ENCODE data around the gene MRO. TPM values are rescaled to one million over a fixed set of nuclear protein-coding genes. Genes with fewer than 3 reads are reported as not detected.

MRO gene
- total and polyA plus RNA-seq, 2 of the 4 experiments (the other 2 are of a cell fraction) = not detected

GRCh38 chr18:50853863-50854271 is 34.1 kb upstream of the MRO start:
- Histone ChIP-seq H3K56ac (ENCODE audit: extremely low read depth, insufficient read depth, low read length) (no peak overlapping the region), H3K23ac (ENCODE audit: low read depth, low read length) (no peak overlapping the region), H2AK9ac (replicated peaks; ENCODE audit: low read depth, low read length, poor library complexity) (no peak overlapping the region), H2AFZ (replicated peaks; ENCODE audit: low read length, poor library complexity) (no peak overlapping the region), H3K4me2 (ENCODE audit: low read depth, low read length) (no peak overlapping the region), H3K9ac (ENCODE audit: low read depth, low read length) (no peak overlapping the region), H4K8ac (ENCODE audit: low read depth in 2 of 2, low read length in 2 of 2) (no peak overlapping the region), H3K18ac (ENCODE audit: low read depth, low read length) (no peak overlapping the region), H2AK5ac (ENCODE audit: low read depth, low read length) (no peak overlapping the region), H2BK15ac (ENCODE audit: low read depth, low read length) (no peak overlapping the region), H3K79me1 (ENCODE audit: low read depth in 1 of 2, low read length in 2 of 2) (no peaks in the 10 kb centered on the region), H2BK120ac (ENCODE audit: low read depth, low read length) (no peak overlapping the region), H2BK5ac (ENCODE audit: low read depth, low read length, poor library complexity, severe bottlenecking) (no peak overlapping the region), H3K9me1 (ENCODE audit: insufficient read depth, low read length) (no peaks in the 10 kb centered on the region), H3K4me3 (ENCODE audit: insufficient read depth, low read depth, low read length) (no peak overlapping the region), H4K5ac (ENCODE audit: low read depth, low read length) (no peak overlapping the region), H3K14ac (replicated peaks; ENCODE audit: low read depth, low read length) (no peak overlapping the region), H3K36me3 (ENCODE audit: control insufficient read depth, insufficient read depth, low read length) (no peaks in the 10 kb centered on the region), H3K27ac (ENCODE audit: insufficient read depth, low read length) (no peak overlapping the region), H3K9me3 (ENCODE audit: control insufficient read depth, insufficient read depth, low read length) (no peaks in the 10 kb centered on the region), H3K27me3 (ENCODE audit: control insufficient read depth, insufficient read depth, low read length) (no peaks in the 10 kb centered on the region), H2BK20ac (ENCODE audit: low read depth, low read length) (no peak overlapping the region), H3K4me1 (ENCODE audit: control insufficient read depth, insufficient read depth, low read length) (no peaks in the 10 kb centered on the region), H4K91ac (ENCODE audit: insufficient read depth, low read depth, low read length) (no peak overlapping the region), H3K4ac (ENCODE audit: low read depth, low read length) (no peak overlapping the region), H4K20me1 (ENCODE audit: insufficient read depth, low read length) (no peaks in the 10 kb centered on the region)
- ATAC-seq (ENCODE audit: low read depth) (peak; percentile 85), DNase-seq (peak; percentile 57)
- WGBS, 2 experiments (ENCODE audit: extremely low coverage in 2 of 2, insufficient read length in 1 of 2) = no CpG with 5 or more reads among the region's 6 CpGs
- CTCF ChIA-PET = no interaction called here
- POLR2A ChIA-PET (ENCODE audit: unreplicated experiment) = interaction anchor here (0.5 kb wide), 2 partner anchors 17 to 1199 kb away, joined by 3 to 4 read pairs; no protein-coding TSS in a partner anchor
- peak; percentile 24; the same call in 1 of the 2 replicates for TF ChIP-seq CEBPB (IDR thresholded peaks at IDR 0.05; ENCODE audit: low read depth, low read length)
- TF ChIP-seq SMC3 (IDR thresholded peaks at IDR 0.05; ENCODE audit: low read depth, low read length) = no peak
- TF ChIP-seq MAFK (IDR thresholded peaks at IDR 0.05; ENCODE audit: low read depth, low read length) = peak; percentile 53; the same call in 1 of the 2 replicates
- TF ChIP-seq BHLHE40 (IDR thresholded peaks at IDR 0.05; ENCODE audit: low read depth, low read length) = no peak
- no peak for TF ChIP-seq POLR2A (IDR thresholded peaks at IDR 0.05; ENCODE audit: low read depth, low read length)
- TF ChIP-seq FOS (IDR thresholded peaks at IDR 0.05; ENCODE audit: low read depth, low read length) = 0 out of 2 replicates have a peak, but pooled peaks have one; percentile 17
- no TSS peak for BruUV-seq (replicated peaks)
- intact Hi-C loops (cut with micrococcal nuclease) = no loop called here
- in situ Hi-C loops (cut with MboI; ENCODE audit: low sequenced_read_pairs) = no loop called here
- dilution Hi-C loops (cut with HindIII; ENCODE audit: low sequenced_read_pairs, unreplicated experiment) = no loop called here
